Stimulated activated CD4-positive, alpha-beta T cell treated with anti-CD3 and anti-CD28 coated beads, Interleukin-15, amount 100 ng/mL, for 1 hour (primary cell): ENCODE measurements around the gene GAGE12H.
"Not testable (repeated sequence)": the region's sequence is repeated elsewhere in the genome, so short reads cannot be mapped to it uniquely, and the experiment has no call there.

Experiments used
- DNase-seq, 2 donors: peaks; one replicate each; pipeline ENCODE4 v3.0.0-alpha.2; 2020; ENCODE audit warnings: low read depth in 1 of 2, low spot score in 1 of 2

Gene GAGE12H, protein sequence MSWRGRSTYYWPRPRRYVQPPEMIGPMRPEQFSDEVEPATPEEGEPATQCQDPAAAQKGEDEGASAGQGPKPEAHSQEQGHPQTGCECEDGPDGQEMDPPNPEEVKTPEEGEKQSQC

DNA sequence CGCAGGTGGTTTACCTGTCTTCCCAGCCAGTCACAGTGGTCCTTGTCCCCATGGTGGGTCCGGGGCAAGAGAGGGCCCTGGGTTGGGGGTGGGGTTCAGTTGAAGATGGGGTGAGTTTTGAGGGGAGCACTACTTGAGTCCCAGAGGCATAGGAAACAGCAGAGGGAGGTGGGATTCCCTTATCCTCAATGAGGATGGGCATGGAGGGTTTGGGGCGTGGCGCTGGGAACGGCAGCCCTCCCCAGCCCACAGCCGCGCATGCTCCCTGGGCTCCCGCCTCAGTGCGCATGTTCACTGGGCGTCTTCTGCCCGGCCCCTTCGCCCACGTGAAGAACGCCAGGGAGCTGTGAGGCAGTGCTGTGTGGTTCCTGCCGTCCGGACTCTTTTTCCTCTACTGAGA is at the start of gene GAGE12H:
Gene GAGE12H (plus strand): TSS at position 301 of the 400 bp plus-strand sequence. CDS start 1,155 bp downstream, outside the sequence.
- DNase-seq, result not testable (repeated sequence)

DNA sequence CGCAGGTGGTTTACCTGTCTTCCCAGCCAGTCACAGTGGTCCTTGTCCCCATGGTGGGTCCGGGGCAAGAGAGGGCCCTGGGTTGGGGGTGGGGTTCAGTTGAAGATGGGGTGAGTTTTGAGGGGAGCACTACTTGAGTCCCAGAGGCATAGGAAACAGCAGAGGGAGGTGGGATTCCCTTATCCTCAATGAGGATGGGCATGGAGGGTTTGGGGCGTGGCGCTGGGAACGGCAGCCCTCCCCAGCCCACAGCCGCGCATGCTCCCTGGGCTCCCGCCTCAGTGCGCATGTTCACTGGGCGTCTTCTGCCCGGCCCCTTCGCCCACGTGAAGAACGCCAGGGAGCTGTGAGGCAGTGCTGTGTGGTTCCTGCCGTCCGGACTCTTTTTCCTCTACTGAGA is 47.9 kb upstream of the GAGE12H start, which contains the start of gene GAGE12C:
Gene GAGE12C (plus strand): TSS at position 301 of the 400 bp plus-strand sequence. CDS start 1,155 bp downstream, outside the sequence.
- DNase-seq, result not testable (repeated sequence)

DNA sequence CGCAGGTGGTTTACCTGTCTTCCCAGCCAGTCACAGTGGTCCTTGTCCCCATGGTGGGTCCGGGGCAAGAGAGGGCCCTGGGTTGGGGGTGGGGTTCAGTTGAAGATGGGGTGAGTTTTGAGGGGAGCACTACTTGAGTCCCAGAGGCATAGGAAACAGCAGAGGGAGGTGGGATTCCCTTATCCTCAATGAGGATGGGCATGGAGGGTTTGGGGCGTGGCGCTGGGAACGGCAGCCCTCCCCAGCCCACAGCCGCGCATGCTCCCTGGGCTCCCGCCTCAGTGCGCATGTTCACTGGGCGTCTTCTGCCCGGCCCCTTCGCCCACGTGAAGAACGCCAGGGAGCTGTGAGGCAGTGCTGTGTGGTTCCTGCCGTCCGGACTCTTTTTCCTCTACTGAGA is 38.3 kb upstream of the GAGE12H start, which contains the start of gene GAGE12D:
Gene GAGE12D (plus strand): TSS at position 301 of the 400 bp plus-strand sequence. CDS start 1,155 bp downstream, outside the sequence.
- DNase-seq, result not testable (repeated sequence)

DNA sequence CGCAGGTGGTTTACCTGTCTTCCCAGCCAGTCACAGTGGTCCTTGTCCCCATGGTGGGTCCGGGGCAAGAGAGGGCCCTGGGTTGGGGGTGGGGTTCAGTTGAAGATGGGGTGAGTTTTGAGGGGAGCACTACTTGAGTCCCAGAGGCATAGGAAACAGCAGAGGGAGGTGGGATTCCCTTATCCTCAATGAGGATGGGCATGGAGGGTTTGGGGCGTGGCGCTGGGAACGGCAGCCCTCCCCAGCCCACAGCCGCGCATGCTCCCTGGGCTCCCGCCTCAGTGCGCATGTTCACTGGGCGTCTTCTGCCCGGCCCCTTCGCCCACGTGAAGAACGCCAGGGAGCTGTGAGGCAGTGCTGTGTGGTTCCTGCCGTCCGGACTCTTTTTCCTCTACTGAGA is 28.8 kb upstream of the GAGE12H start, which contains the start of gene GAGE12E:
Gene GAGE12E (plus strand): TSS at position 301 of the 400 bp plus-strand sequence. CDS start 1,155 bp downstream, outside the sequence.
- DNase-seq, result not testable (repeated sequence)

DNA sequence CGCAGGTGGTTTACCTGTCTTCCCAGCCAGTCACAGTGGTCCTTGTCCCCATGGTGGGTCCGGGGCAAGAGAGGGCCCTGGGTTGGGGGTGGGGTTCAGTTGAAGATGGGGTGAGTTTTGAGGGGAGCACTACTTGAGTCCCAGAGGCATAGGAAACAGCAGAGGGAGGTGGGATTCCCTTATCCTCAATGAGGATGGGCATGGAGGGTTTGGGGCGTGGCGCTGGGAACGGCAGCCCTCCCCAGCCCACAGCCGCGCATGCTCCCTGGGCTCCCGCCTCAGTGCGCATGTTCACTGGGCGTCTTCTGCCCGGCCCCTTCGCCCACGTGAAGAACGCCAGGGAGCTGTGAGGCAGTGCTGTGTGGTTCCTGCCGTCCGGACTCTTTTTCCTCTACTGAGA is 19.2 kb upstream of the GAGE12H start, which contains the start of gene GAGE12F:
Gene GAGE12F (plus strand): TSS at position 301 of the 400 bp plus-strand sequence. CDS start 1,155 bp downstream, outside the sequence.
- DNase-seq, result not testable (repeated sequence)

DNA sequence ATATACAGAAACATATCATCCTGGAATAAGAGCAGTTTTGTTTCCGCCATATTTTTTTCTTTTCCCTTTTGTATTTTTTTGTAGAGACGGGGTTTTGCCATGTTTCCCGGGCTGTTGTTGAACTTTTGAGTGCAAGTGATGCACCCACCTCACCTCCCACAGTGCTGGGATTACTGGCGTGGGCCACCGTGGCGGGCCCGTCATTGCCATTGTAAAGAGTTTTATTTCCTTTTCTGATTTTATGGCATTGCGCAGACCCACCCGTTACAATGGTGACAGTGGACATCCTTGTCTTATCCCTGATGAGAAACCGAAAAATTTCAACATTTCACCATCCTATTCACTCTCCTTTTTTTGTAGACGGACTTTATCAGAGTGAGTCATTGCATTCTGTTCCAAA is 11.0 kb upstream of the GAGE12H start:
- not testable (repeated sequence) for DNase-seq

DNA sequence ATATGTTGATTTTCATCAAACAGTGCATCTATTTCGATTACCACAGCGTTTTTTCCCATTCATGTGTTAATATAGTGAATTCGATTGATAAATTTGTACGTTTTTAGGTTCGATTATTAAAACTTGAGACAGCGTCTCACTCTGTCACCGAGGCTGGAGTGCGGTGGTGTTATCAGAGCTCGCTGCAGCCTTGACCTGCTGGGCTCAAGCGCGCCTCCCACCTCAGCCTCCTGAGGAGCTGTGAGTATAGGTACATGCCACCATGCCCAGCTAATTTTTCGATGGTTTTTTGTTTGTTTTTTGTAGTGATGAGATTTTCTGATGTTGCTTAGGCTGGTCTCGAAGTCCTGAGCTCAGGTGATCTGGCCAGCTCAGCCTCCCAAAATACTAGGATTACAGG is 10.6 kb upstream of the GAGE12H start:
- not testable (repeated sequence) for DNase-seq

DNA sequence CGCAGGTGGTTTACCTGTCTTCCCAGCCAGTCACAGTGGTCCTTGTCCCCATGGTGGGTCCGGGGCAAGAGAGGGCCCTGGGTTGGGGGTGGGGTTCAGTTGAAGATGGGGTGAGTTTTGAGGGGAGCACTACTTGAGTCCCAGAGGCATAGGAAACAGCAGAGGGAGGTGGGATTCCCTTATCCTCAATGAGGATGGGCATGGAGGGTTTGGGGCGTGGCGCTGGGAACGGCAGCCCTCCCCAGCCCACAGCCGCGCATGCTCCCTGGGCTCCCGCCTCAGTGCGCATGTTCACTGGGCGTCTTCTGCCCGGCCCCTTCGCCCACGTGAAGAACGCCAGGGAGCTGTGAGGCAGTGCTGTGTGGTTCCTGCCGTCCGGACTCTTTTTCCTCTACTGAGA is 9.6 kb upstream of the GAGE12H start, which contains the start of gene GAGE12G:
Gene GAGE12G (plus strand): TSS at position 301 of the 400 bp plus-strand sequence. CDS start 1,155 bp downstream, outside the sequence.
- DNase-seq, result not testable (repeated sequence)

DNA sequence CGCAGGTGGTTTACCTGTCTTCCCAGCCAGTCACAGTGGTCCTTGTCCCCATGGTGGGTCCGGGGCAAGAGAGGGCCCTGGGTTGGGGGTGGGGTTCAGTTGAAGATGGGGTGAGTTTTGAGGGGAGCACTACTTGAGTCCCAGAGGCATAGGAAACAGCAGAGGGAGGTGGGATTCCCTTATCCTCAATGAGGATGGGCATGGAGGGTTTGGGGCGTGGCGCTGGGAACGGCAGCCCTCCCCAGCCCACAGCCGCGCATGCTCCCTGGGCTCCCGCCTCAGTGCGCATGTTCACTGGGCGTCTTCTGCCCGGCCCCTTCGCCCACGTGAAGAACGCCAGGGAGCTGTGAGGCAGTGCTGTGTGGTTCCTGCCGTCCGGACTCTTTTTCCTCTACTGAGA is 9.4 kb downstream of the GAGE12H start, which contains the start of gene GAGE2A:
Gene GAGE2A (plus strand): TSS at position 301 of the 400 bp plus-strand sequence. CDS start 1,155 bp downstream, outside the sequence.
- not testable (repeated sequence) for DNase-seq

DNA sequence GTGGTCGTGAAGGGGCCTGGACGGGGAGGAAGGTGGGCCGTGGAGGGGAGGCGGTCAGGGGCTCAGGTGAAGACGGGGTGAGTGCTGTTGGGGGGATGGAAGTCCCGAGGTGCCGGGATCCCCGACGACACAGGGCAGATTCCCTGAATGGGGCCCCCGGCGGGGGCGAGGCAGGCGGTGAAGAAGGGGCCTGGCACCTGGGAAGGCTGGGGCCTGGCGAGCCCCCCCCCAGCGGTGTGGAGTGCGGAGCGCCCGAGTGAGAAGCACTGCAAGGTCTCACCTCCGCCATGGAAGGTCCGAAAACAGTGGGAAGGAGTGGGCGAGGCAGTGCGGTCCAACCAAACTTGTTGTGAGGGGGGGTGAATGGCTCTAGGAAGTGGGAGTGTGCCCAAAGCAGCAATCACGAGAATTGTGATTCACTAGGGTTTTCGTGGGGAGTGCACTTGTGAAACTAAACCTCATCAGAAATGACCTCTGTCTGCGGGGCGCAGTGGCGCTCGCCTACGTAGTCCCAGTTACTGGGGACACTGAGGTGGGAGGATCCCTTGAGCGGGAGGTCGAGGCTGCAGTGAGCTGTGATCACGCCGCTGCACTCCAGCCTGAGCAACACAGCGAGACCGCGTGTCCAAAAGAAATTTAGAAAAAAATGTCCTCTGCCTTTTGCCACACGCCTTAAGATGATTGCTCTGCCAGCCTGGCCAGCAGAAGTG is 10.2 kb downstream of the GAGE12H start:
- DNase-seq, result not testable (repeated sequence)

DNA sequence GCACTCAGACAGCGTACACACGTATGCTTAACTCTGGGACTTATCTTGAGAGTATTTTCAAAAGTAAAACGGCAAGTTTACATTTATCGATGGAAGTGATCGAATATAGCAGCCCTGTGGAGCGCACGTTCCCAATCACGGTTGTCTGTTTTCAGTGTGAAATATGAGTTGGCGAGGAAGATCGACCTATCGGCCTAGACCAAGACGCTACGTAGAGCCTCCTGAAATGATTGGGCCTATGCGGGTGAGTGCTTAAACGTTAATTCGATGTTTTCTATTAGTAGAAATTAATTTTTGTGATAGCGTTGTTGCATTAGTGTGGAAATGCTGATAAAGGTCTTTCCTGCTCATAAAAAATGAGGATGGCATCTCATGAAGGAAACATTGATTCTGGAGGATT is 10.7 kb downstream of the GAGE12H start:
- DNase-seq, result not testable (repeated sequence)

DNA sequence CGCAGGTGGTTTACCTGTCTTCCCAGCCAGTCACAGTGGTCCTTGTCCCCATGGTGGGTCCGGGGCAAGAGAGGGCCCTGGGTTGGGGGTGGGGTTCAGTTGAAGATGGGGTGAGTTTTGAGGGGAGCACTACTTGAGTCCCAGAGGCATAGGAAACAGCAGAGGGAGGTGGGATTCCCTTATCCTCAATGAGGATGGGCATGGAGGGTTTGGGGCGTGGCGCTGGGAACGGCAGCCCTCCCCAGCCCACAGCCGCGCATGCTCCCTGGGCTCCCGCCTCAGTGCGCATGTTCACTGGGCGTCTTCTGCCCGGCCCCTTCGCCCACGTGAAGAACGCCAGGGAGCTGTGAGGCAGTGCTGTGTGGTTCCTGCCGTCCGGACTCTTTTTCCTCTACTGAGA is 19.0 kb downstream of the GAGE12H start, which contains the start of gene GAGE1:
Gene GAGE1 (plus strand): TSS at position 301 of the 400 bp plus-strand sequence. CDS start 1,155 bp downstream, outside the sequence.
- not testable (repeated sequence) for DNase-seq

DNA sequence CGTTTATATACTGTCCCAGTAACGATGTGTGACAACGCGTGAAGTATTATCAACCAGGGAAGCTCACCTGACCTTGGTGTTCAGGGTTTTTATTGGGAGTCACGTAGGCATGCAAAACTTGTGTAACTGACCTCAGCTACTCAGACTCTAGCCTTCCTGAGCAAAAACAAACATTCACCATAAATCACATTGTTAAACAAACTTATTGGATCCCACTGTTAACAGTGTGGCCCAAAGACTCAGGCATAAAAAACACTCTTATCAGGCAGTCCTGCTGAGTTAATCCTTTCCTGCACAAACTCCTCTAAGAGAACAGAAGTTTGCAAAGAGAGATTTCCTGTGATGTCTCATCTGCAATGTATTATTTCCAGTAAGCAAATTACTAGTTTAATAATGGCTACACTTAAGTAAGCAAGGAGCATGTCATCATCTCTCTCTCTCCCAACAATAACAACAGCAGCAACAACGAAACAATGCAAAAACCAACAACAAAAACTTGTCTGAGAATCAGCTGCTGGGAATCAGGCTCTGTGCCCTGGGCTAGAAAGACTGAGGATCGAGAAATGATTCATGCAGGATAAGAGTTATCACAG is 31.1 kb downstream of the GAGE12H start:
- no peak for DNase-seq

DNA sequence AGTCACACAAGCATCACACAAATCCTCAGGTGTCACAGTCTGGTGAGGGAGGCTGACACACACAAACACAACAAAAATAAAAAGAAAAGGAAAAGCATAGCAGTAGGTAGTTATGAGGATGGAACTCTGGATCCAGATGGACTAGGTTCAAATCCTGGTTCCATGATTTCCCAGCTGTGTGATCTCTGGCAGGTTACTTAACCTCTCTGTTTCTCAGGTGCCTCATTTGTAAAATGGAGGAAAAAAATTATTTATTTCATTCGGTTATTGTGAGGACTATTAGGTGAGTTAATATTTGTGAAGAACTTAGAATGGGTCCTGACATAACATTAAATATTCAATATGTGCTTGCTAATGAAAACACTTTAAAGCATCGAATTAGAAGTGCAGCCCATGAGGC is 38.8 kb downstream of the GAGE12H start:
- no peak for DNase-seq

DNA sequence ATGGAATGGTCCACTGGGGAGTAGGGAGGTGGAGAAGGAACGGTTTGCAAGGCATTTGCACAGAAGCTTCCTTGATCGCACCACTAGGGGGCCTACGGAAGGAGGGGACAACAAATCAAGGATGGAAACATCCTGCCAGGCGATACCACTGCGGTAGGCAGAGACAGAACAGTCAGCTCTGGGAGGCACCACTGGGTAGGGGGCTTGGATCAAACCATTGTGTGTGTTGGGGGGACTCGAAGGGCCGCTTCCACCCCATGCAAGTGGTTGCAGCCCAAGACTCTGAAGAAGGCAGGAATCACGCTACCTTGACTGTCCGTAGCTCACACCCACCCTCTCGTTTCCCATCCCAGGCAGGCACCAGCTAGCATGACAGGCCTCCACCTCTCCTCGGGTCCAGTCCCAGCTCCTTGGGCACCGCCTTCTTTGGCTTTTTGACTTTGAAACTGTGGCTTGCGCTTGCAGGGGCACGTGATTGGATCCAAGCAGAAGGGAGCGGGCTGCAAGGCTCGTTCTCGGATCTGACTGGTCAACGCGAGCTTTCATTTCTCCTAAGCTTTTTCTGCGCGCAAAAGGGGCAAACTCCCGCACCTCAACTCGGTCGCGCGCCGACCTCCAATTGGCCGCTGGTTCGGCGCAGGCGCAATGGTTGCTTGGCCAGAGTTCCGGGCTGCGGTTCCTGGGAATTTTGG is 47.5 kb downstream of the GAGE12H start:
- DNase-seq, result no peak
